ENCODE data around the gene ZNF213.
A peak's percentile ranks its signal among the peaks of the same experiment; 100 is the strongest.
"Not testable (repeated sequence)": the region's sequence is repeated elsewhere in the genome, so short reads cannot be mapped to it uniquely, and the experiment has no call there.

The ZNF213 gene

GRCh38 chr16:3135126-3135715, 392 bp downstream of the ZNF213 start:
- H3K4me3 ChIP-seq (ENCODE audit: low read depth, low read length), result peak overlapping the region; percentile 99
- TF ChIP-seq CTCF (IDR thresholded peaks at IDR 0.05; ENCODE audit: low read depth, low read length), result no peak

DNA sequence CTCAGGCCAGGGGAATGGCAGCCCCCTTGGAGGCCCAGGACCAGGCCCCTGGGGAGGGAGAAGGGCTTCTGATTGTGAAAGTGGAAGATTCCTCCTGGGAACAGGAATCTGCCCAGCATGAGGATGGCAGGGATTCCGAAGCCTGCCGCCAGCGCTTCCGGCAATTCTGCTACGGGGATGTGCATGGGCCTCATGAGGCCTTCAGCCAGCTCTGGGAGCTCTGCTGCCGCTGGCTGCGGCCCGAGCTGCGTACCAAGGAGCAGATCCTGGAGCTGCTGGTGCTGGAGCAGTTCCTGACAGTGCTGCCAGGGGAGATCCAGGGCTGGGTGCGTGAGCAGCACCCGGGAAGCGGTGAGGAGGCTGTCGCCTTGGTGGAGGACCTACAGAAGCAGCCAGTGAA, 2.4 kb downstream of the ZNF213 start:
- no peak for TF ChIP-seq CTCF (IDR thresholded peaks at IDR 0.05; ENCODE audit: low read depth, low read length)
- H3K4me3 ChIP-seq (ENCODE audit: low read depth, low read length), result no peak overlapping the region

- no peak overlapping the region for H3K4me3 ChIP-seq (ENCODE audit: low read depth, low read length)
- TF ChIP-seq CTCF (IDR thresholded peaks at IDR 0.05; ENCODE audit: low read depth, low read length), result no peak
Observed at GRCh38 chr16:3138342-3138741, 3.5 kb downstream of the ZNF213 start.

- TF ChIP-seq CTCF (IDR thresholded peaks at IDR 0.05; ENCODE audit: low read depth, low read length), result no peak
- no peak overlapping the region for H3K4me3 ChIP-seq (ENCODE audit: low read depth, low read length)
Observed at GRCh38 chr16:3138823-3139426, 4.1 kb downstream of the ZNF213 start.

DNA sequence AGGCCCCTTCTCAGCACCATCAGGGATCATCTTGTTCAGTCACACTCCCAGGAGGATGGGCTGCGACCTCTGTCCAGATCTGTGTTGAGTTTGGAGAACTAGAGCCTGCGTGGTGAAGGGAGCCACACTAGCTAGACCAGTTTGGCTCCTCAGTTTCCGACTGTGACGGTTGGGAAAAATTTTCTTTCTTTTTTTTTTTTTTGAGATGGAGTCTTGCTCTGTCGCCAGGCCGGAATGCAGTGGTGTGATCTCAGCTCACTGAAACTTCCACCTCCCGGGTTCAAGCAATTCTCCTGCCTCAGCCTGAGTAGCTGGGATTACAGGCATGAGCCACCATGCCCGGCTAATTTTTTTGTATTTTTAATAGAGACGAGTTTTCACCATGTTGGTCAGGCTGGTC, 4.7 kb downstream of the ZNF213 start:
- H3K4me3 ChIP-seq (ENCODE audit: low read depth, low read length), result not testable (repeated sequence)

GRCh38 chr16:3140603-3141427, 6.0 kb downstream of the ZNF213 start:
- TF ChIP-seq CTCF (IDR thresholded peaks at IDR 0.05; ENCODE audit: low read depth, low read length), result no peak

DNA sequence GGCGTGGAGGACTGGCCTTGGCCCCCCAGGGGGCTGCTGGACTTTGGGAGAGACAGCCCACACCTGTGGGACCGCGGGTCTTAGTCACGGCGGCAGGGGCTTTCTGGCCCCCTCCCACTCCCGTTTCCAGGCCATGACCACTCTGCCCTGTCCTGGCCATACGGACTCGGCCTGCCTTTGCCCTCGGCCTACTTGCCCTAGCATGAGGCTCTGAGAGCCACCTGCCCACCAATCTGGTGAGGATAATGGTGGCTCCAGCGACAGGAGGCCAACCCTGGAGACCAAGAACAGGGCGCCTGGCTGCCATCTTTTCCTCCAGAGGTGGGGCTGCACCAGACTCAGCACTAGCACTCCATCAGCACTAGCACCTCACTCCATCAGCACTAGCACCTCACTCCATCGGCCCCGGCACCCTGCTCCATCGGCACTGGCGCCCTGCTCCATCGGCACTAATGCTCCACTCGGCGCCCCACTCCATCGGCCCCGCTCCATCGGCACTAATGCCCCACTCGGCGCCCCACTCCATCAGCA, 7.0 kb downstream of the ZNF213 start:
- TF ChIP-seq CTCF (IDR thresholded peaks at IDR 0.05; ENCODE audit: low read depth, low read length), result no peak
- H3K4me3 ChIP-seq (ENCODE audit: low read depth, low read length), result no peak overlapping the region

More at GRCh38 chr16:3140603-3141427, 6.0 kb downstream of the ZNF213 start:
- no peak overlapping the region for H3K4me3 ChIP-seq (ENCODE audit: low read depth, low read length)

All from WI38 (cell line).